LNCAP (cell line): ENCODE measurements around the gene OSGIN1.

Source experiments
- CTCF ChIP-seq: fragments of 450-650 bp; IDR thresholded peaks from 2 replicates; pipeline ENCODE4 v1.5.1; 2017; ENCODE audit warnings: mild to moderate bottlenecking

The OSGIN1 gene

GRCh38 chr16:83923581-83924365 lies 29.3 kb upstream of the OSGIN1 start:
- no peak for TF ChIP-seq CTCF

GRCh38 chr16:83924686-83925085 lies 28.4 kb upstream of the OSGIN1 start:
- no peak for TF ChIP-seq CTCF

GRCh38 chr16:83925095-83925905 lies 27.7 kb upstream of the OSGIN1 start:
- TF ChIP-seq CTCF = no peak

- TF ChIP-seq CTCF = no peak
These were observed 26.9 kb upstream of the OSGIN1 start for GRCh38 chr16:83925957-83926725.

- peak; percentile 99 for TF ChIP-seq CTCF
These were observed 26.2 kb upstream of the OSGIN1 start for GRCh38 chr16:83926726-83927397.

- no peak for TF ChIP-seq CTCF
These were observed 24.5 kb upstream of the OSGIN1 start for GRCh38 chr16:83928341-83929055.
